RWPE2 (cell line): ENCODE measurements around the gene STX16.

Experiments
- ATAC-seq: fragments of 200-7000 bp; cut with Tn5 transposase; 3 replicates; pipeline ENCODE4 v1.9.1; 2021; ENCODE audit warnings: low read depth
- DNase-seq: peaks from one replicate; pipeline ENCODE4 v3.0.0-alpha.2; 2020; ENCODE audit warnings: low spot score
- H3K27ac ChIP-seq: fragments of 450-650 bp; 2 replicates; pipeline ENCODE4 v1.5.1; 2017; ENCODE audit warnings: mild to moderate bottlenecking; ENCODE audit not compliant: poor library complexity, severe bottlenecking
- H3K27me3 ChIP-seq: fragments of 250-450 bp; sonication (Bioruptor Pico); 2 replicates; pipeline ENCODE4 v1.5.1; 2021; ENCODE audit warnings: mild to moderate bottlenecking, moderate library complexity; ENCODE audit not compliant: insufficient read depth, poor library complexity, severe bottlenecking
- H3K36me3 ChIP-seq: fragments of 250-450 bp; sonication (Bioruptor Pico); 2 replicates; pipeline ENCODE4 v1.5.1; 2020; ENCODE audit warnings: low read depth, mild to moderate bottlenecking, moderate library complexity
- H3K4me1 ChIP-seq: fragments of 250-450 bp; sonication (Bioruptor Pico); 2 replicates; pipeline ENCODE4 v1.5.1; 2021; ENCODE audit warnings: mild to moderate bottlenecking, moderate library complexity; ENCODE audit not compliant: insufficient read depth, poor library complexity, severe bottlenecking
- H3K4me3 ChIP-seq: fragments of 250-450 bp; sonication (Bioruptor Pico); 2 replicates; pipeline ENCODE4 v1.5.1; 2021; ENCODE audit warnings: mild to moderate bottlenecking, moderate library complexity; ENCODE audit not compliant: severe bottlenecking
- H3K9me3 ChIP-seq: fragments of 250-450 bp; sonication (Bioruptor Pico); 2 replicates; pipeline ENCODE4 v1.5.1; 2021; ENCODE audit warnings: mild to moderate bottlenecking, moderate library complexity; ENCODE audit not compliant: severe bottlenecking
- TF ChIP-seq, protein P1 (sequence below): fragments of 450-650 bp; IDR thresholded peaks from one replicate; pipeline ENCODE4 v1.5.1; 2017; ENCODE audit warnings: mild to moderate bottlenecking, moderate library complexity; ENCODE audit not compliant: poor library complexity, severe bottlenecking

The STX16 gene

DNA sequence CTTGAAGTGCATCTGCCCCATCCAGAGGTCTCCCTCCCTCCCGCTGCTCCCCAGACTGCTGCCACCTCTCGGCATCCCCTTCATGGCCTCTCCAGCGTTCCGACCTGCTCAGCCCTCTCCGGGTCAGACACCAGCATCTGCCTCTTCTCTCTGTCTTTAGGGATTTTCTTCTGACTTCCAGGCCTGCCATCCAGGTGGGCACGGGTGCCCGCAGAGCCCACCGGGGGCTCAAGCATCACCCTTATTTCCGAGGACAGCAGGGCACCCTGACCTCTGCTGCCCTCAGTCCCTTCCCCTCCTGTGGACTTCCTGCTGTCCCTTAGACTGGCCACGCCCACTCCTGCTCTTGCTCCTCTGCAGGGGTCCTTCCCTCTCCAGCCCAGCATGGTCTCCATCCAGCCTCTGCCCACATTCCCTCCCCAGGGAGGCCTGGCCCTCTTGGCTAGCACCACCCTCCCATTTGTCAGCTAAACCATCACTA lies 44.9 kb downstream of the STX16 start:
- Histone ChIP-seq H3K27ac (no peak overlapping the region), H3K9me3 (no peaks in the 10 kb centered on the region), H3K27me3 (no peaks in the 10 kb centered on the region), H3K4me3 (no peak overlapping the region), H3K36me3 (peaks cover 16% of the 10 kb centered on the region; the same call in 1 of the 2 replicates), H3K4me1 (peaks cover 7% of the 10 kb centered on the region)
- no peak for ATAC-seq
- DNase-seq, result peak; percentile 87
- TF ChIP-seq, protein P1, sequence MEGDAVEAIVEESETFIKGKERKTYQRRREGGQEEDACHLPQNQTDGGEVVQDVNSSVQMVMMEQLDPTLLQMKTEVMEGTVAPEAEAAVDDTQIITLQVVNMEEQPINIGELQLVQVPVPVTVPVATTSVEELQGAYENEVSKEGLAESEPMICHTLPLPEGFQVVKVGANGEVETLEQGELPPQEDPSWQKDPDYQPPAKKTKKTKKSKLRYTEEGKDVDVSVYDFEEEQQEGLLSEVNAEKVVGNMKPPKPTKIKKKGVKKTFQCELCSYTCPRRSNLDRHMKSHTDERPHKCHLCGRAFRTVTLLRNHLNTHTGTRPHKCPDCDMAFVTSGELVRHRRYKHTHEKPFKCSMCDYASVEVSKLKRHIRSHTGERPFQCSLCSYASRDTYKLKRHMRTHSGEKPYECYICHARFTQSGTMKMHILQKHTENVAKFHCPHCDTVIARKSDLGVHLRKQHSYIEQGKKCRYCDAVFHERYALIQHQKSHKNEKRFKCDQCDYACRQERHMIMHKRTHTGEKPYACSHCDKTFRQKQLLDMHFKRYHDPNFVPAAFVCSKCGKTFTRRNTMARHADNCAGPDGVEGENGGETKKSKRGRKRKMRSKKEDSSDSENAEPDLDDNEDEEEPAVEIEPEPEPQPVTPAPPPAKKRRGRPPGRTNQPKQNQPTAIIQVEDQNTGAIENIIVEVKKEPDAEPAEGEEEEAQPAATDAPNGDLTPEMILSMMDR, result no peak

DNA sequence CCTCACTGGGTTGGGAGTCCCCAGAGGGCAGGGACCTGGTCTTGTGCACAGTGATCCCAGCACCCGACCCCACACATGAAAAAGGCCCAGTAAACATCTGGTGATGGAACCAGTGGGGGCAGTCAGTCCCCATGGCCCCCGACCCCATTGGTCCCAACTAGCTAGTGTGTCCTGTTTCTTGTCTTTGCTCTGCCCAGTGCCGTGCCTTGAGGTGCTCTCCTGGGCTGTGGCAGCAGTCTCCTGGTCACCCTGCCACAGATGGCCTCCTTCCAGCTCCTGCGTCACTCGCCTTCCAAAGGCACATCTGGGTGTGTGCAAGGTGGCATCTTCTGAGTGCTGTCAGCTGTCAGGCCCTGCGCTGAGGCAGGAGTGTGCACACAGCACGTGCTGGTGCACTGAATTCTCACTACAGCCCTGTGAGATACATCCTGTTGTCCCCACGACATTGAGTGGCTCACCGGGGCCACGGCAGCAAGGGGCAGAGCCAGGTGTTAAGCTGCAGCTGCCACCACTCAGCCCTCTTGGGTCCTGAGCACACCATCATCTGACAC lies 45.4 kb downstream of the STX16 start:
- peaks cover 16% of the 10 kb centered on the region; the same call in 1 of the 2 replicates for H3K36me3 ChIP-seq

DNA sequence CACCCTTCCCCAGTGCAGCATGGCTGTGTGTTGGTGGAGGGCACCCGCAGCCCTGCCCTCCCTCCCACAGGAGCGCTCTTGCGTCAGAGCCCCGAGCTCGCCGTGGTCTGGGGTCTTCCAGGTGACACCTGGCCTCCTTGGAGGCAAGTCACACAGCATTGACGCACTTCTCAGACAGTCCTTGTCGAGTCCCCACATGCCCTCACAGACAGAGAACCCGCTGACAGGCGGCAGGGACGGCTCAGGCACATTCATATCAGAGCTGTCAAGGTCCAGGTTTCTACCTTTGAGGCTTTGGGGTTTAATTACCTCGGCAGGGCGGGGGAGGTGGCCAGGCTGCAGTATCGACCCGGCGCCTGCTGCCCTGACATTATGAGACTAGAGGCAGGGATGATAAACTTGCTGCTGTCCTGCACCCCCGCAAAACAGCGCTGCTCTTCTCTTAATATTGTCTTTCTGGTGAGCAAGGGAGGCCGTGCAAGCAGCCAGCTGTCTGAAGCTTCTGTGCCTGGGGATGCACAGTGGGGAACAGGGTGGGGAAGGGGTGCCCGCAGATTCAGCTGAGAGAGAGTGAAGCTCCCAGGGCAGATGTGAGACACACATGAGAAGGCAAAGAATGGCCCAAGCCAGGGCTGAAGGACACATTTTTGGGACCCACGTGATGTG lies 46.3 kb downstream of the STX16 start:
- H3K27ac ChIP-seq, result no peak overlapping the region
- no peak for ATAC-seq
- no peaks in the 10 kb centered on the region for H3K27me3 ChIP-seq
- TF ChIP-seq, protein P1, result no peak
- no peaks in the 10 kb centered on the region for H3K9me3 ChIP-seq
- peaks cover 5% of the 10 kb centered on the region for H3K4me1 ChIP-seq
- DNase-seq, result peak; percentile 74
- peaks cover 17% of the 10 kb centered on the region for H3K36me3 ChIP-seq
- no peak overlapping the region for H3K4me3 ChIP-seq

More for the DNA sequence above, 45.4 kb downstream of the STX16 start:
- peak; percentile 71 for DNase-seq
- Histone ChIP-seq H3K4me3 (no peak overlapping the region), H3K4me1 (peaks cover 5% of the 10 kb centered on the region), H3K9me3 (no peaks in the 10 kb centered on the region), H3K27ac (no peak overlapping the region), H3K27me3 (no peaks in the 10 kb centered on the region)
- TF ChIP-seq, protein P1, result no peak
- ATAC-seq, result no peak

DNA sequence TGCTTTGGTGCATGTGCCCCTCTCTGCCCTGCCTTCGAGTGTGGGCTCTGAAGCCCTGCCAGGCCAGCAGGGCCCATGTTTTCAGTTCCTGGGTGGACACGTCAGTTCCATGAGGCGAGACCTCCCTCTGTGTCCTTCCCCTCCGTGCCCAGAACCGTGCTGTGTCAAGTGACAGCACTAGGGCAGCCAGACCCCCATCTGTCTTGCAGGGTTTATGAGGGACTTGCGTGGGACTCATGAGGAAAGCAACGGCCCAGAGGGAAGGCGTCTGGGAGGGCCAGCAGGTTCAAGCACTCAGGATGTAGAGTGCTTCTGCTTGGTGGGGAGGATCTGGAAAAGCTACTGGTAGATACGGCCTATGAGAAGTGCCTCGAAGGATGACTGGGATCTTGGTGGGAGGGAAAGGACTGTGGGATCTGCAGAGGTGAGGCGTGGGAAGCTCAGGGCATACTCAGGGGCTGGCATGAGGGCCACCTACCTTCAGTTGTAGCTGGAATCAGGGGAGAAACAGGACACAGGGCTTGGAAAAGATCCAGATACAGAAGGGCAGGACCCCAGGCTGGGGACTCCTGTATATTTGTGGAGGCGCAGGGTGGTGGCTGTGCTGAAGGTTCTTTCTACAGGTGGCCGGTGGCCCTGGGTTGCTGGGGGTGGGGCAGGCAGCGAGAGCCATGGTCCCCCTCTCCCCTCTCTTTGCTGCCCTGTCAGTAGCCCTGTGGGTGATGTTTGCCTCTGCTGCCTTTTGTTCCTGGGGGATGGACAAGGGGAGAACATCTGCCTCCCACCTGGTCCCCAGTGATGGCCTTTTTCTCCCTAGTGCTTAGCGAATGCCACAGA lies 47.0 kb downstream of the STX16 start:
- Histone ChIP-seq H3K27me3 (no peaks in the 10 kb centered on the region), H3K9me3 (no peaks in the 10 kb centered on the region), H3K4me1 (peaks cover 5% of the 10 kb centered on the region), H3K27ac (no peak overlapping the region), H3K36me3 (peaks cover 25% of the 10 kb centered on the region), H3K4me3 (no peak overlapping the region)
- no peak for ATAC-seq
- DNase-seq, result peak; percentile 81
- TF ChIP-seq, protein P1, result no peak
